Measurements from ENCODE around the gene NCAM2. TPM values are rescaled to one million over a fixed set of nuclear protein-coding genes. Genes with fewer than 3 reads are reported as not detected.

The NCAM2 gene
- total RNA-seq, 1 donor from 2014 or later: 0.84 TPM

GRCh38 chr21:21434944-21435343, 436.7 kb downstream of the NCAM2 start:
- Histone ChIP-seq H3K9ac (no peak overlapping the region), H4K20me1 (ENCODE audit: low read depth) (no peaks in the 10 kb centered on the region), H3K79me2 (ENCODE audit: low read depth) (no peaks in the 10 kb centered on the region), H3K27ac (no peak overlapping the region), H3K4me3 (no peak overlapping the region), H3F3A (ENCODE audit: low read depth) (no peaks in the 10 kb centered on the region), H3K4me1 (no peaks in the 10 kb centered on the region), H3K36me3 (no peaks in the 10 kb centered on the region), H3K4me2 (no peak overlapping the region), H3K27me3 (no peaks in the 10 kb centered on the region), H2AFZ (replicated peaks) (no peak overlapping the region), H3K9me3 (ENCODE audit: low read depth) (no peaks in the 10 kb centered on the region)
- DNase-seq (ENCODE audit: low spot score): no peak
- H3K9me3 Mint-ChIP-seq: no peaks in the 10 kb centered on the region
- no peaks in the 10 kb centered on the region for H3K36me3 Mint-ChIP-seq
- H3K4me3 Mint-ChIP-seq: no peak overlapping the region
- no peak overlapping the region for H3K27ac Mint-ChIP-seq
- peaks cover 2% of the 10 kb centered on the region for H3K27me3 Mint-ChIP-seq (ENCODE audit: insufficient read depth, low read depth)
- TF ChIP-seq CTCF (IDR thresholded peaks at IDR 0.05) (no peak), EZH2 (IDR thresholded peaks at IDR 0.05) (no peak), EZH2phosphoT487 (IDR thresholded peaks at IDR 0.05) (no peak)
- no peaks in the 10 kb centered on the region for H3K4me1 Mint-ChIP-seq

GRCh38 chr21:21436012-21436534, 437.9 kb downstream of the NCAM2 start:
- Mint-ChIP-seq H3K9me3 (no peaks in the 10 kb centered on the region), H3K36me3 (no peaks in the 10 kb centered on the region), H3K27ac (no peak overlapping the region), H3K27me3 (ENCODE audit: insufficient read depth, low read depth) (no peaks in the 10 kb centered on the region), H3K4me3 (no peak overlapping the region), H3K4me1 (no peaks in the 10 kb centered on the region)
- no peak for DNase-seq (ENCODE audit: low spot score)
- no peaks in the 10 kb centered on the region for H4K20me1 ChIP-seq (ENCODE audit: low read depth)
- no peak overlapping the region for H3K27ac ChIP-seq
- H3K4me3 ChIP-seq: no peak overlapping the region
- no peak overlapping the region for H3K9ac ChIP-seq
- no peaks in the 10 kb centered on the region for H3K27me3 ChIP-seq
- no peak overlapping the region for H3K4me2 ChIP-seq
- no peaks in the 10 kb centered on the region for H3F3A ChIP-seq (ENCODE audit: low read depth)
- H2AFZ ChIP-seq (replicated peaks): no peak overlapping the region
- no peaks in the 10 kb centered on the region for H3K9me3 ChIP-seq (ENCODE audit: low read depth)
- H3K79me2 ChIP-seq (ENCODE audit: low read depth): no peaks in the 10 kb centered on the region
- TF ChIP-seq EZH2 (IDR thresholded peaks at IDR 0.05): no peak
- TF ChIP-seq EZH2phosphoT487 (IDR thresholded peaks at IDR 0.05): no peak
- no peak for TF ChIP-seq CTCF (IDR thresholded peaks at IDR 0.05)
- no peaks in the 10 kb centered on the region for H3K36me3 ChIP-seq
- no peaks in the 10 kb centered on the region for H3K4me1 ChIP-seq

GRCh38 chr21:21439761-21440160, 441.6 kb downstream of the NCAM2 start:
- H3K4me2 ChIP-seq: no peak overlapping the region

GRCh38 chr21:21457077-21457476, 458.9 kb downstream of the NCAM2 start:
- TF ChIP-seq EZH2phosphoT487 (IDR thresholded peaks at IDR 0.05) (no peak), EZH2 (IDR thresholded peaks at IDR 0.05) (no peak), CTCF (IDR thresholded peaks at IDR 0.05) (no peak)
- no peaks in the 10 kb centered on the region for H3K9me3 Mint-ChIP-seq
- H3K36me3 Mint-ChIP-seq: no peaks in the 10 kb centered on the region
- no peak overlapping the region for H3K9ac ChIP-seq
- no peak overlapping the region for H3K4me2 ChIP-seq
- no peaks in the 10 kb centered on the region for H3F3A ChIP-seq (ENCODE audit: low read depth)
- H4K20me1 ChIP-seq (ENCODE audit: low read depth): no peaks in the 10 kb centered on the region
- H3K4me3 ChIP-seq: no peak overlapping the region
- no peak for DNase-seq (ENCODE audit: low spot score)
- no peak overlapping the region for H3K27ac ChIP-seq
- no peak overlapping the region for H3K4me3 Mint-ChIP-seq
- no peak overlapping the region for H2AFZ ChIP-seq (replicated peaks)
- no peaks in the 10 kb centered on the region for H3K79me2 ChIP-seq (ENCODE audit: low read depth)
- no peak overlapping the region for H3K27ac Mint-ChIP-seq
- H3K4me1 ChIP-seq: no peaks in the 10 kb centered on the region
- no peaks in the 10 kb centered on the region for H3K9me3 ChIP-seq (ENCODE audit: low read depth)
- no peaks in the 10 kb centered on the region for H3K36me3 ChIP-seq
- no peaks in the 10 kb centered on the region for H3K27me3 Mint-ChIP-seq (ENCODE audit: insufficient read depth, low read depth)
- H3K4me1 Mint-ChIP-seq: peaks cover 2% of the 10 kb centered on the region
- no peaks in the 10 kb centered on the region for H3K27me3 ChIP-seq

More at GRCh38 chr21:21439761-21440160, 441.6 kb downstream of the NCAM2 start:
- Histone ChIP-seq H3K27ac (no peak overlapping the region), H3K79me2 (ENCODE audit: low read depth) (no peaks in the 10 kb centered on the region), H3K36me3 (no peaks in the 10 kb centered on the region), H3K4me1 (peaks cover 7% of the 10 kb centered on the region), H3K9me3 (ENCODE audit: low read depth) (no peaks in the 10 kb centered on the region), H3K4me3 (no peak overlapping the region), H2AFZ (replicated peaks) (no peak overlapping the region), H3F3A (ENCODE audit: low read depth) (no peaks in the 10 kb centered on the region), H3K9ac (no peak overlapping the region), H3K27me3 (no peaks in the 10 kb centered on the region), H4K20me1 (ENCODE audit: low read depth) (no peaks in the 10 kb centered on the region)
- Mint-ChIP-seq H3K4me1 (peaks cover 7% of the 10 kb centered on the region), H3K27me3 (ENCODE audit: insufficient read depth, low read depth) (no peaks in the 10 kb centered on the region), H3K27ac (no peak overlapping the region), H3K36me3 (no peaks in the 10 kb centered on the region), H3K4me3 (no peak overlapping the region), H3K9me3 (peaks cover 2% of the 10 kb centered on the region)
- TF ChIP-seq EZH2 (IDR thresholded peaks at IDR 0.05) (no peak), EZH2phosphoT487 (IDR thresholded peaks at IDR 0.05) (no peak)
- DNase-seq (ENCODE audit: low spot score): no peak

Data from neural progenitor cell (in vitro differentiated cells).